NCI-H2196 (cell line): ENCODE measurements around the gene RAI14.
"Not testable (repeated sequence)": the region's sequence is repeated elsewhere in the genome, so short reads cannot be mapped to it uniquely, and the experiment has no call there.

Experiments used
- DNase-seq: peaks from one replicate; lab custom pipeline; 2025; ENCODE audit not compliant: unreplicated experiment; lab: John Stamatoyannopoulos, UW

The RAI14 gene

GRCh38 chr5:34724741-34725140 lies 68.6 kb downstream of the RAI14 start:
- no peak for DNase-seq

- DNase-seq = not testable (repeated sequence)
Measured at GRCh38 chr5:34727166-34727749, 71.1 kb downstream of the RAI14 start.

GRCh38 chr5:34728236-34728635 lies 72.1 kb downstream of the RAI14 start:
- no peak for DNase-seq

- DNase-seq = no peak
Measured at GRCh38 chr5:34731435-34732232, 75.5 kb downstream of the RAI14 start.

GRCh38 chr5:34734326-34734725 lies 78.2 kb downstream of the RAI14 start:
- DNase-seq = no peak

GRCh38 chr5:34735491-34736426 lies 79.6 kb downstream of the RAI14 start:
- DNase-seq = no peak

- no peak for DNase-seq
Measured at GRCh38 chr5:34736445-34737115, 80.5 kb downstream of the RAI14 start.

- DNase-seq = no peak
Measured at GRCh38 chr5:34737731-34738130, 81.6 kb downstream of the RAI14 start.

GRCh38 chr5:34738381-34738780 lies 82.3 kb downstream of the RAI14 start:
- no peak for DNase-seq

GRCh38 chr5:34740389-34740806 lies 84.3 kb downstream of the RAI14 start:
- no peak for DNase-seq

- no peak for DNase-seq
Measured at GRCh38 chr5:34742061-34742460, 85.9 kb downstream of the RAI14 start.

- no peak for DNase-seq
Measured at GRCh38 chr5:34743878-34744277, 87.8 kb downstream of the RAI14 start.

GRCh38 chr5:34748431-34748830 lies 92.3 kb downstream of the RAI14 start:
- DNase-seq = no peak

GRCh38 chr5:34749431-34749873 lies 93.3 kb downstream of the RAI14 start:
- DNase-seq = no peak

GRCh38 chr5:34750206-34750605 lies 94.1 kb downstream of the RAI14 start:
- no peak for DNase-seq

- DNase-seq = no peak
Measured at GRCh38 chr5:34751807-34752736, 95.9 kb downstream of the RAI14 start.

- DNase-seq = not testable (repeated sequence)
Measured at GRCh38 chr5:34753236-34753635, 97.1 kb downstream of the RAI14 start.

GRCh38 chr5:34755926-34756325 lies 99.8 kb downstream of the RAI14 start:
- no peak for DNase-seq

GRCh38 chr5:34756781-34757624 lies 100.9 kb downstream of the RAI14 start:
- DNase-seq = no peak
